Globus pallidus (tissue), 1 donor: ENCODE data around the gene UCK2.
A peak's percentile ranks its signal among the peaks of the same experiment; 100 is the strongest.
"Not testable (repeated sequence)": the region's sequence is repeated elsewhere in the genome, so short reads cannot be mapped to it uniquely, and the experiment has no call there.

Experiments used
- DNase-seq: peaks from one replicate; pipeline ENCODE4 v3.0.0-alpha.2; 2015; ENCODE audit warnings: low spot score

UCK2 gene

DNA sequence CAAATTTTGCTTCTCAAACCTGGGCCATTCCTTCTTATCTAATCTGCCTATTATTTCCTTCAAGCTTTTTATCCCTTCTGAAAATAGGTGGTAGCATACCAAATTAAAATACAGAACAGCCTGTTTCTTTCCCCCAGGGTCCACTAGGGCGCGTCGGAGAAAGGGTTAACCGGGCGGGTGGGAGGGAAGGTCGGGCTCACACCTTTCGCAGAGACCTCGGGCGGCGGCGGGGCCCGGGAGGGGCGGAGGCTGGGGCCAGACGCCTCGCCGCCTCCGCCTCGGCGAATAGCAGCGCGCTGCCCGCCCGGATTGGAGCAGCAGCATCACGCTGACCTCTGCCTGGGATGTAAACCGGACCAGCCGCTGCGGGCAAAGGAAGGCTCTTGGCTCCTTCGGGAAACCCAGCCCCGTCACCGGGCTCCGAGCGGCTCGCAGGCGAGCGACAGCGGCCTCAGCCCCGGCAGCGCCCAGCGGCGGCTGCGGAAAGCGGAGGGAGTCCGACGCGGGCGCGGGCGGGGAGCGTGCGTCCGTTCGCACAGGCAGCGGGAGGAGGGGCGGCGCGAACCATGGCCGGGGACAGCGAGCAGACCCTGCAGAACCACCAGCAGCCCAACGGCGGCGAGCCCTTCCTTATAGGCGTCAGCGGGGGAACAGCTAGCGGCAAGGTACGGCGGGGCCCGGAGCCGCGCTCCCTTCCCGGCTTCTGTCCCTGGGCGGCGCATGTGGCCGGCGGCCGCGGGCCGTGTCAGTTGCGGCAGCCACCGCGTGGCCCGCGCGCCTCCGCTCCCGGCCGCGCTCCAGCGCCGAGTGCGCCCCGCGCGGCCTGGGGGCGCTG, at the start of gene UCK2:
UCK2 (plus strand) TSS at position 347 of the 835 bp plus-strand sequence; CDS start at position 567, 220 bp downstream.
- DNase-seq: peak; percentile 67

DNA sequence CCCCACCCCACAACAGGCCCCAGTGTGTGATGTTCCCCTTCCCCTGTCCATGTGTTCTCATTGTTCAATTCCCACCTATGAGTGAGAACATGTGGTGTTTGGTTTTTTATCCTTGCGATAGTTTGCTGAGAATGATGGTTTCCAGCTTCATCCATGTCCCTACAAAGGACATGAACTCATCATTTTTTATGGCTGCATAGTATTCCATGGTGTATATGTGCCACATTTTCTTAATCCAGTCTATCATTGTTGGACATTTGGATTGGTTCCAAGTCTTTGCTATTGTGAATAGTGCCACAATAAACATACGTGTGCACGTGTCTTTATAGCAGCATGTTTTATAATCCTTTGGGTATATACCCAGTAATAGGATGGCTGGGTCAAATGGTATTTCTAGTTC, 49.2 kb upstream of the UCK2 start:
- DNase-seq: not testable (repeated sequence)

DNA sequence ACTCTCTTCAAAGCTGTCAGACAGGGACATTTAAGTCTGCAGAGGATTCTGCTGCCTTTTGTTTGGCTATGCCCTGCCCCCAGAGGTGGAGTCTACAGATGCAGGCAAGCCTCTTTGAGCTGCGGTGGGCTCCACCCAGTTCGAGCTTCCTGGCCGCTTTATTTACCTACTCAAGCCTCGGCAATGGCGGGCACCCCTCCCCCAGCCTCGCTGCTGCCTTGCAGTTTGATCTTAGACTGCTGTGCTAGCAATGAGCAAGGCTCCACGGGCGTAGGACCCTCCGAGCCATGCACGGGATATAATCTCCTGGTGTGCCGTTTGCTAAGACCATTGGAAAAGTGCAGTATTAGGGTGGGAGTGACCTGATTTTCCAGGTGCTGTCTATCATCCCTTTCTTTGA, 43.9 kb upstream of the UCK2 start:
- DNase-seq: not testable (repeated sequence)

DNA sequence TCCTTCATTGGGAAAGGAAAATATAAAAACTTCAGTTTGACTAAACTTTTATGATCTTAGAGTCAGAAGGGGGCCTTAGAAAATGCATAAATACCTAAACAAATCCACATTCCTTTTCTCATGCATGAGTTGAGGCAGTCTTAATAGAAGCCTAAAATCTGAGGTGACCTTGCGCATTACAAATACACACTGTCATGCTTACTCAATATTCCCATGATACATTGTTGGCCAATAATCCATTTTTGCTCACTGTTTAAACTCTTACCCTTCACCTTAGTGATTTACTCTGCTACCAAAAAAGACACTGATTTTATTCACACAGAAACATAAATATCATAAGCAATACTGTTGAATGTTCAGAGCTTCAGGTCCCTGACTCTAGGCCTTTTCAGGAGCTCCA, 39.7 kb upstream of the UCK2 start:
- no peak for DNase-seq

DNA sequence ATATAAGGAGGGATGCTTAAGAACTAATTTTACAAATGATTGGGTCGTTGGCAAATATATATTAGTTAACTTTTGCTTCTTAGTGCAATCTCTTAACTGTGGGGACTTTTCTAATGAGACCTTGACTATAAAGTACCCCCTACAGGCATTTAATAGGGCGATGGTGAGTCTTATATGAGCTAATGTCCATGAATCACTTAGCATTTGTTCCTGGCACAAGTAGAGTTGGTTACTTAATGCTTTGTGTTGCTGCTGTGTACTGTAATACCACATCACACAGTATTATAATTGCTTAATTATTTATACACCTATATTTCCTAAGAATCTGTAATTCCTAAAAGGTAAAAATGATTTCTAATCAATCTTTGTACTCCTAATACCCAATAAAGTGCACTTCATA, 33.5 kb upstream of the UCK2 start:
- DNase-seq: no peak

DNA sequence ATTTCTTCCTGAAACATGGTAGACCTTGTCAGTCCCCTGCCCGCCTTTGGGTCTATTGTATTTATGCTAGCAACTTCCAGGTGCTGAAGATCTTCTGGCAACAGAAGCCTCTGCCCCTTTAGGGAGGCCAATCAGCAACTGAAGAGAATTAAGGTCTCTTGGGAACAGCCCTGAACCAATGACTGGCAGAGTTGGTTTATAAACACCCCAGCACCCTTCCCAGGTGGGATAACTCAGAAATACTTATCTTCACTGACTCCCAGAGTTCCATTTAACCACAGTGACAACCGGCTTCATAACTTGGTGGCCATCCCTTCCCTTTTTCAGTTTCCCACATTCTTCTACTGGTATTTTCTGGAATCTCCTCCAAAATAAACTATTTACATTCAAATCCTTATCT, 31.5 kb upstream of the UCK2 start:
- DNase-seq: no peak

DNA sequence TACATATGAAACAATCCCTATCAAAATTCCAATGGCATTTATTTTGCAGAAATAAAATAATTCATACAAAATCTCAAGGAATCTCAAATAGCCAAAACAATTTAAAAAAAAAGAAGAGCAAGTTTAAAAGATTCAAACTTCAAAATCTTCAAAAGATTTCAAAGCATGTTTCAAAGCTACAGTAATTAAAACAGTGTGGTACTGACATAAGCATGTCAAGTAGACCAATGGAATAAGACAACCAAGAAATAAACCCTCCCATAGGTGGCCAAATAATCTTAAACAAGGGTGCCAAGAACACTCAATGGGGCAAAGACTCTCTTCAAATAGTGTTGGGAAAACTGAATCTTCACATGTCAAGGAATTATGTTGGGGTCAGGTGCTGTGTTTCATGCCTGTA, 28.0 kb upstream of the UCK2 start:
- DNase-seq: no peak

DNA sequence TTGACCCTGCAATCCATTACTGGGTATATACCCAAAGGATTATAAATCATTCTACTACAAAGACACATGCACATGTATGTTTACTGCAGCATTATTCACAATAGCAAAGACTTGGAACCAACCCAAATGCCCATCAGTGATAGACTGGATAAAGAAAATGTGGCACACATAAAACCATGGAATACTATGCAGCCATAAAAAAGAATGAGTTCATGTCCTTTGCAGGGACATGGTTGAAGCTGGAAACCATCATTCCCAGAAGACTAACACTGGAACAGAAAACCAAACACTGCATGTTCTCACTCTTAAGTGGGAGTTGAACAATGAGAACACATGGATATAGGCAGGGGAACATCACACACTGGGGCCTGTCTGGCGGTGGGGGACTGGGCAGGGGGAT, 22.9 kb upstream of the UCK2 start:
- DNase-seq: not testable (repeated sequence)

DNA sequence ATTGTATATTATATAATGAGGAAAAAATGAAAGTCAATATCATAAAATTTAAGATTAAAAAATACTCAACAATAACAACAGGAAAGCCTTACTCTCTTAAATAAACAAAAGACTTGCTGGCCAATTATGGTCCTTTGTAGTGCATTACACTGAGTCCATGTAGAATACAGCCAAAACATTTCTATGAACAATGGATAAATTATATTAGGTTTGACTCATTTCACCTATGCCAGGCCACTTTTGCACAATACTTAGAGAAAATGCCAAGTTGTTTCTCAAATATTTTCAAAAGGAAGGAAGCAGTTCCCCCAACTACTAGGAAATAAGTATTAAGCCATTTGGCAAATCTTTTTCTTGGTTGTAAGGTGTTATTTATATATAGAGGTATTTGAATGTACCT, 19.8 kb upstream of the UCK2 start:
- no peak for DNase-seq

DNA sequence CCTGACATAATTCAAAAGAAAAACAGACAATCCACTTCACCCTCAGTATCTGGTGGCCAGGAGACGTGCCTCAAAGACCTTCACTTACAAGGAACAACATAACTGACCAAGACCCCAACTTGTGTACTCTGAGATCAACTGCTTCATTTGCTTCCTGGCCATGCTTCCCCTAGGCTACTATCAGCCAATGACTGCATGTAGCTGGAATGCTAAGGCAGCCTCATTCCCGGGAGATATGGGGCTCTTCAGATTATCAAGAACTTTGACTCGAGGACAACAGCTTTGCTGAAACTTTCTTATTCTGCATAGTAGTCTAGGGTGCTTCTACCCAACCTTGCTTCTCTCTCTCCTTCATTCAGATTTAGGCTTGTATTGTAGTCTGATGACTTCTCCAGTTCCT, 11.7 kb upstream of the UCK2 start:
- no peak for DNase-seq

DNA sequence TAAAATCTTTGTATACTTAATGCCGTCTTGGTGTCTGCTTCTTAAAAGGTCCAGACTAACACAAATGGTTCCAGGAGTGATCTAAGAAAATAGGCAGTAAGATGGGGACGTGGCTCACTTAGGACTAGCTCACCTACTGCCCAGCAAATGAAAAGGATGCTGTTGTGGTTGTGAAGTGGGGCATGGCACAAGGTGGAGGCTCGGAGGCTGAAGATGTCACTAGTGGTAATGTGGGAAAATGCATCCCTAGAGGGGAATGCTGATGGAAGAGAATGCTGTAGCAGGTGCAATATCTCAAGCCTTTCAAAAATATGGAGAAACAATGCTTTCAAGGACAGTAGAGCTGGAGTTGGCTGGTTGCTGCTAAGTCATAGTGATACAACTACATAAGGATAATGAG, 11.3 kb upstream of the UCK2 start:
- DNase-seq: no peak

DNA sequence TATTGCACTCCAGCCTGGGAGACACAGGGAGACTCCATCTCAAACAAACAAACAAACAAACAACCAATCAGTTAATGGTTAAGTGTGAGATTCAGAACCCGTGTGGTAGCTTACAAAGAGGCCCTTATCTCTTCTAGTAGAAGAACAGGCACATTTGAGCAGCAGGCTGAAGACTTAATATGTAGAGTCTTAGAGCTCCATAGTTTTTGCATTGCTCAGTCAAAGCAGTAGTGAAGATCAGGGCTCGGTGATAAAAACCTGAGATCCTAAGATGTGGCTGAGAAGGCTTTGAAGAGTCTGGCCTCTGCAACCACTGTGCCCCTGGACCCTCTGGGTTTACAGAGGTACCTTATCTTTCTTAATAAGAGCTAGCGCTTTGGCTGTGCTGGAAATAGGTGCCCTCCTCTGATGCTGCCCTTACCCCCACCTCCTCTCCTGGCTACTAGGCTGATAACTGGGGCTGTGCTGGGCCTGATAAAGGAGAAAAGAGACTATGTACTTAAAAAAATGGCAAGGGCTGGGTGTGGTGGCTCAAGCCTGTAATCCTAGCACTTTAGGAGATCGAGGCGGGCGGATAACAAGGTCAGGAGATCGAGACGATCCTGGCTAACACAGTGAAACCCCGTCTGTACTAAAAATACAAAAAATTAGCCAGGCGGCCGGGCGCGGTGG, 10.5 kb upstream of the UCK2 start:
- no peak for DNase-seq

DNA sequence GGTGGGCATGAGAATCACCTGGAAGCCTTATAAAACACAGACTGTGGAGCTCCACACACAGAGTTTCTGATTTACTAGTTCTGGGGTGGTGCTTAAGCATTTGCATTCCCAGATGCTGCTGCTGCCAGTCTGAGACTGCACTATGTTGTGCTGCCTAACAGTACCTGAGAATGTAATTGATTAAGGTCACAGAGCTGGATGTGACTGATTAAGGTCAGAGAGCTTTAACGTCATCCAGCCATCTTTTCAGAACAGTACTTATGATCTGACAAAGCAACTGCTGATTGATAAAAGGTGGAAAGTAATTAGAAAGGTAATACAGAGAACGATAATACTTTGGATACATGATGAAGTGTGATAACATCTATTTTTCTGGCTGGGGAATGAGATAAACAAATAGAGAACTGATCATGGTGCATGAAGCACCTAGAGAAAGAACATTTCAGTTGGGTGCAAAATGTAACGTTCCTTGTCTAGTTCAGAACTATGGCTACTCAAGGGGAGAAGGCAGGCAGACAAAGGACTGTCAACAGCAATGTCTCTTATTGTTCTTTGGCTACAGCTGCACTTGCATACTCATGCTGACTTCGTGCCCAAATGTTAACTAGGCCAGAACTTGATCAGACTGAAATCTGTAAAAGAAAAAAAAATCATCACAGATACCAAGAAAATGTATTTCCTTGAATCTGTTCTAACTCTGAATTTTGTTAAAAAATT, 3.7 kb upstream of the UCK2 start:
- DNase-seq: peak; percentile 37

DNA sequence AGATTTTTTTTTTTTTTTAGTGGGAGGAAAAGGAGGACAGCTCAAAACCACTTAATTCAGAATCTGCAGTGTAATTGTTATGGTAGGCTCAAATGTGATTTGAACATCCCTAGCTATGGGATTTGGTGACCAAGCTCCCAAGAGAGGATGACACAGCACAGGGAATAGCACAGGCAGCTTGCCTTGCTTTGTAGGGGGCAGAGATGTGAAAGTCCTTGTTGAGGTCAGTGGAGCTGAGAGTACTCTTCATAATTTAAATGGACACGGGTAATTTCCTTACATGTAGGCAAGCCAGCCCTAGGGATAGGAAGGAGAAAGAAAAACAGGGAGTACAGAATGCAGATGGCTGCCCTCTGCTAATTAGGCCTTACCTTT, 3.2 kb upstream of the UCK2 start:
- DNase-seq: no peak

DNA sequence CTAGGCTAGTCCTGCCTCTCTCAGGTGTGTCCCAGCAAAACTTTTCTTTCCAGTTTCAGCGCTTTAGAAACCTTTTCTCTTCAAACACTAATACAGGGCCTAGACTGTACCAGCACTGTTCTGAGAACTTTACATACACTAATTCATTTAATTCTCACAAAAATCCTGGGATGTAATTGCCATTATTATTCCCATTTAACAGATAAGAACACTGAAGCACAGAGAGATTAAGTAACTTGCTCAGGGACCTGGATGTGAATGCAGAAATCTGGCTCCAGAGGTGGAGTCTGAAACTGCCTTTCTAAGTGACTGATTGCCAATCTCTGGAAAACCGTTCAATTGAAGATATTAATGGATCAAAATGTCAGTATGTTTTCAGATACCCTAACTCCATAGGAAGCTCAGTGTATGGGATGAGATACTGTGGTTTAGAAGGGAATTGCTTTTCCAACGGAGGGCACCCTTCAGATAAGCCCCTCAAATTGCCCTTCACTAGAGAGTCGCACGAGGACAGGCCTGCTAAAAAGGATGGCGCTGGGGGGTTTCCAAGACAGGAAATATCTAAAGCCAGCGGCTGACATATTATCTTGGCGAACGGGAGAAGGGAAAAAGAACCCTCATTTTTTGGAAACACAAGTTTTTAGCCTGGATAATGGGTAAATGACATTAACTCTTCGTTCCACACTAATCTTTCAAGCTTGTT, 698 bp upstream of the UCK2 start:
- no peak for DNase-seq

DNA sequence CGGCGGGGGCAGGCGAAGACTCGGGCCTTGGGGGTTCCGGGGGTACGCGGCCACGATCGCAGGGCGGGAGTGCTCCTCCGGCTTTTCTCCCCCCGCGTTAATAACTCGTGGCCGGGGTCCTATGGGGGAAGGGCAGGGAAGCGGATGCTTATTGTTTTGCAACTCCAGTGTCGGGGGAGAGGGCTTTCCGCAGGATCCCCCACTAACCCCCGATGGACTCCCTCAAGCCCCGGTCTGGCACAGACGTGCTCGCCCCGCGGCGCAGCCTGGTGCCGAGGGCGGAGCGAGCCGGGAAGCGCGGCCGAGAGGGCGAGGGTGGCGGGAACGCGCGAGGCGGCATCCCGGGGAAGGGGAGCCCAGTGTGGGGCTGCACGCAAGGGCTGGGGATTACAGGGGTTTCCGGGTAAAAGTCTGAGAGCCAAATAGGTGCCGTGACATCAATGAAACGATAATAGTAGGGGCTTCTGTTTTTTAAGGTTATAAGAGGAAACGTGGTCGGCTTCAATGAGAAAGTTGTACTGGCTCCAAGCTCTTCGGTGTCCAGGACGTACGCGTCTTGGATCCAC, 772 bp downstream of the UCK2 start:
- DNase-seq: peak; percentile 60

DNA sequence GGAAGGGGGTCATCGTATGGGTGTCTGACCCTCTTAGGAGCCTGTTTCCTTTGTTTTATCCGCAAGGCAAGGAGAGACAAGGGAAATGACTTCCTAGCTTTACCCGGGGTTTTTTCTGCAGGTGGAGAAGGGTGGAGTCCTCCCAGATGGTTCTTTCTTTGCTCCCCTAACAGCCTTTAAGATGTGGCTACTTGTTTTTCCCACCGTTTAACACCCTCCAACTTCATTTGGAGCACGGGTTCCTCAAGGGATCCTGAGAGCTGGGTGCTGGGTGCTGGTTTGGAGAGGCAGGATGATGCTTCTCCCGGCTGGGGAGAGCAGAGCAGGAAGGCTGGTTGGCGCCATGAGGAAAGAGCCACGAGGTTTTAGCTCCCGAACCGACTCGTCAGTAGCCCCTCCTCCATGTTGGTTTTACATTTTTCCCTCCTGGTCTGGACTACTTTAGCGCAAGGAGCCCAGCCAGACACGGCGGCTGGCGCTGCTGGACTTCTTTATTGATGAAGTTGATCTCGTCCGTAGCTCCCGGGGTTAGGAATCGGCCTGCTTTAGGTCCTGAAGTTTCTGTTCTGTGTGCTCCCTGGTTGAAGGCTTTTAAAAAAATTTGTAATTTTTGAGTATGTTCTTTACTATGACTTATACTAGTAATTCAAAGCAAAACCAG, 1.4 kb downstream of the UCK2 start:
- DNase-seq: peak; percentile 55

DNA sequence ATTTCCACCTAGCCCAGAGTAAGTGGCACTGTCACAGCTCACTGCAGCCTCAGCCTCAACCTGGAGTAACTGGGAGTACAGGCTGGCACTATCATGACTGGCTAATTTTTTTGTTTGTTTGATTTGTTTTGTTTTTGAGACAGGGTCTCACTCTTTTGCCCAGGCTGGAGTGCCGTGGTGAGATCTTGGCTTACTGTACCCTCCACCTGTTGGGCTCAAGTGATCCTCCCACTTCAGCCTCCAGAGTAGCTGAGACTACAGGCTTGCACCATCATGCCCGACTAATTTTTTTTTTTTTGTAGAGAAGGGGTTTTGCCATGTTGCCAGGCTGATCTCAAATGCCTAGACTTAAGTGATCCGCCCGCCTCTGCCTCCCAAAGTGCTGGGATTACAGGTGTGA, 2.5 kb downstream of the UCK2 start:
- no peak for DNase-seq

DNA sequence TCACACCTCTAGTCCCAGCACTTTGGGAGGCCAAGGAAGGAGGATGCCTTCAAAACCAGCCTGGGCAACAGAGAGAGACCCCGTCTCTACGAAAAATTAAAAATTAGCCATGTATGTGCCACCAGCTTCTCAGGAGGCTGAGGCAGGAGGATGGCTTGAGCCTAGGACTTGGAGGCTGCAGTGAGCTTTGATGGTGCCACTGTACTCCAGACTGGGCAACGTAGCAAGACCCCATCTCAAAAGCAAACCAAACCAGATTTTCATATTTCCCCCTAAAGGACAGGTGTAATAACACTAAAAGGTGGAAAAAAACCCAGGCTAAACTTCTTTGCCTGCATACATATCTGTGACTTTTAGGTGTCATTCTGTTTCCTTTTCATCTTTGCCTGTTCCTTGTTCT, 3.7 kb downstream of the UCK2 start:
- no peak for DNase-seq

DNA sequence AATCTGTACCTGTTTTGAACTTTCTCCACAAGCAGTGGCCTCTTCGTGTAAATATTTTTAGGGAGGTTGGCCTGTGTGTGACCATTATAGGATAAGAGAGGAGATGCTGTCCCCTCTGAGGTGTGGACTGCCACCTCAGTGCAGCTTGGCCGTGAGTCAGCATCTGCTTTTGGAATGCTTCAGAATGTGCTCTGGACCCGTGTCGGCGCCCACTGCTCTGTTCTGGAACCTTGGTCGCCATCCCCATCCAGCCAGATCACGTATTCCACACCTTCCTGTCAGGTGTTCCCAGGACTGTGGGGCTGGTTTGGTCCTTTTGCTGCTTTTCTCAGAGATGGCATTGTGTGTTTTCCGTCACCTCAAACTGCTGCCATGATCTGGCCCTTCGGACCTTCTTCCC, 5.5 kb downstream of the UCK2 start:
- DNase-seq: no peak

DNA sequence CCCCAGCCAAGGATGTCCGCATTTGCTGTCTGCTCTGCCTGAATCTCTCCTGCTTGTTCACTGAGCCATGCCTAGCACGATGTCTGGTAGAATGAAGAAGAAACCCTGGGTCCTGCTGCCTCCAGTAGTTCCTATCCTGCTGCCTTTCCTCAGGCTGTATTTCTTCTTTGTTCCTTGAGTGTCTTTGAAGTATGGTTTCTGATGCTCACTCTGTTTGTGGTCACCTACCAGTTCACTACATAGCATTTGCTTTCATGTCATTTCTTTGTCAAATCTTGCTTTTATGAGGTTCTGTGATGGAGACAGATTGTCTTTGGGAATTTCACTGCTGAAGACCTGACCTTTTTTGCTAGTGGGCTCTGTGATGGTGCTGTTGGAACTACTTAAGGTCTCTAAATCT, 5.9 kb downstream of the UCK2 start:
- no peak for DNase-seq

DNA sequence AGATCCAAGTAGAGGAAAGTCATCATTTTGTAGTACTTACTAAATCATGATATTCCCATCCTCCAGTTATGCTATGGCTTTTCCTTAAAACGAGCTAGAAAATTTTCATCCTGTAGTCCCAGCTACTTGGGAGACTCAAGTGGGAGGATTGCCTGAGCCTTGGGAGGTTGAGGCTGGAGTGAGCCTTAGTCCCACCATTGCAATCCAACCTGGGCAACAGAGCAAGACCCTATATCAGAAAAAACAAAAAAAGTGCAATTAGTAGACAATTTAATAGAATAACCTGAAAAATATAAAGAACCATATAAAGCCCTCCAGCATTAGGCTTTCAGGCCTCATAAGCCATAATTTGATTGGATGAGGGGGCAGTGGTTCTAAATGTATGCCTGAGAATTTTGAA, 6.8 kb downstream of the UCK2 start:
- no peak for DNase-seq
